Osteocyte (in vitro differentiated cells): ENCODE measurements around the gene SMAD3. TPM values are rescaled to one million over a fixed set of nuclear protein-coding genes. Genes with fewer than 3 reads are reported as not detected.
"Not testable (repeated sequence)": the region's sequence is repeated elsewhere in the genome, so short reads cannot be mapped to it uniquely, and the experiment has no call there.

Experiments
- DNase-seq: peaks from one replicate; pipeline ENCODE4 v3.0.0; 2021; ENCODE audit warnings: mixed read lengths; ENCODE audit not compliant: unreplicated experiment; ENCODE audit errors: extremely low spot score
- H3K27ac Mint-ChIP-seq: one replicate; pipeline ENCODE4 v1.8.0; 2021; ENCODE audit warnings: mild to moderate bottlenecking, mixed read lengths; ENCODE audit not compliant: unreplicated experiment
- H3K27me3 Mint-ChIP-seq: one replicate; pipeline ENCODE4 v1.8.0; 2021; ENCODE audit warnings: mixed read lengths; ENCODE audit not compliant: unreplicated experiment
- H3K36me3 Mint-ChIP-seq: one replicate; pipeline ENCODE4 v1.8.0; 2021; ENCODE audit warnings: mixed read lengths; ENCODE audit not compliant: unreplicated experiment
- H3K4me1 Mint-ChIP-seq: one replicate; pipeline ENCODE4 v1.8.0; 2021; ENCODE audit warnings: mixed read lengths; ENCODE audit not compliant: unreplicated experiment
- H3K4me3 Mint-ChIP-seq: one replicate; pipeline ENCODE4 v1.8.0; 2021; ENCODE audit warnings: mild to moderate bottlenecking, moderate library complexity, mixed read lengths; ENCODE audit not compliant: unreplicated experiment
- H3K9me3 Mint-ChIP-seq: one replicate; pipeline ENCODE4 v1.8.0; 2021; ENCODE audit warnings: mixed read lengths; ENCODE audit not compliant: unreplicated experiment
- total RNA-seq: library from RNA; stranded (reverse); gene quantifications from 2 replicates; pipeline ENCODE4 v1.2.1, GENCODE V29; 2021
- TF ChIP-seq, protein P1 (sequence below): fragments of 200-600 bp; sonication (generic); IDR thresholded peaks from 2 replicates; pipeline ENCODE4 v1.5.0; 2021; ENCODE audit warnings: antibody characterized with exemption, mild to moderate bottlenecking, moderate library complexity

The SMAD3 gene
- total RNA-seq, 1 donor from 2014 or later = 39.7 TPM

DNA sequence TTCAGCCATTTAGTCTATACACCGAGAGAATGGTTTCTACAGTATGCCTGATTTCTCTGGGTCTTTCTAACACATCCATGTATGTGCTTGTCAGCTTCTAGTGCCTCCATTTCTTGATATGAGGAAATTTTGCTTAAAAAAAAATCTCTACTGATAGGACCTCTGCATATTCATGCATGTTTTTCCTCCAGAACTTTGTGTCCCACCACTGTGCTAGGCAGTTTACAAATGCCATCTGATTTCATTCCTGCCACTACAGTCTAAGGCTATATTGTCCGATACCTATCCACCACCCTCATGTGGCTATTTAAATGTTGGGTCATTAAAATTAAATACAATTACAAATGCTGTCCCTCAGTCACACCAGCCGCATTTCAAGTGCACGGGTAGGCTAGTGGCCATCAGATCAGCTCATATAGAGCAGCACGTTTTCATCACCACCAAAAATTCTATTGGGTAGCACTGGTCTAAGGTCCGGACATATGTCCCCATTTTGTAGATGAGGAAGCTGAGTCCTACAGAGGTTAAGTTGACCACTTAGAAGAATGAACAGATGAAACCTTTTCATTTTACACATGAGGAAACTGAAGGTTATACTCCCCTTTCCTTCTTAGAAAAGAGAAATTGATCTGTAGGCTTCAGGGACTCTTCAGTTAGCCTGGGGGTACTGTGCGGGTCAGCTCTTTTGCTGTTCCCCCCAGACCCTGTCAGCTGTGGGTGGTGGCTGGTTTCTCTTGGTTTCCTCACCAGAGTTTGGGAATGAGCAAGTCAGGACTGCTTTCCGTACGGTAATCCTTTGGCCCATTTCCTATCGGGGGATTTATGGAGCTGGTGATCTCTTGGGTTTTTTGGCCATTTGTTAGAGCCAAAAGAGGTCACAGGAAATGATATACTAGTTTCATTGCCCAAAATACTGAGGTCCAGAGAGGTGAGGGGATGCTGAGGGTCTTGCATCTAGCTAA lies 56.5 kb downstream of the SMAD3 start:
- Mint-ChIP-seq H3K27me3 (no peaks in the 10 kb centered on the region), H3K36me3 (peaks cover 3% of the 10 kb centered on the region), H3K4me3 (no peak overlapping the region), H3K4me1 (peaks cover 78% of the 10 kb centered on the region), H3K9me3 (no peaks in the 10 kb centered on the region), H3K27ac (peak overlapping the region; percentile 93)
- no peak for DNase-seq
- TF ChIP-seq, protein P1, sequence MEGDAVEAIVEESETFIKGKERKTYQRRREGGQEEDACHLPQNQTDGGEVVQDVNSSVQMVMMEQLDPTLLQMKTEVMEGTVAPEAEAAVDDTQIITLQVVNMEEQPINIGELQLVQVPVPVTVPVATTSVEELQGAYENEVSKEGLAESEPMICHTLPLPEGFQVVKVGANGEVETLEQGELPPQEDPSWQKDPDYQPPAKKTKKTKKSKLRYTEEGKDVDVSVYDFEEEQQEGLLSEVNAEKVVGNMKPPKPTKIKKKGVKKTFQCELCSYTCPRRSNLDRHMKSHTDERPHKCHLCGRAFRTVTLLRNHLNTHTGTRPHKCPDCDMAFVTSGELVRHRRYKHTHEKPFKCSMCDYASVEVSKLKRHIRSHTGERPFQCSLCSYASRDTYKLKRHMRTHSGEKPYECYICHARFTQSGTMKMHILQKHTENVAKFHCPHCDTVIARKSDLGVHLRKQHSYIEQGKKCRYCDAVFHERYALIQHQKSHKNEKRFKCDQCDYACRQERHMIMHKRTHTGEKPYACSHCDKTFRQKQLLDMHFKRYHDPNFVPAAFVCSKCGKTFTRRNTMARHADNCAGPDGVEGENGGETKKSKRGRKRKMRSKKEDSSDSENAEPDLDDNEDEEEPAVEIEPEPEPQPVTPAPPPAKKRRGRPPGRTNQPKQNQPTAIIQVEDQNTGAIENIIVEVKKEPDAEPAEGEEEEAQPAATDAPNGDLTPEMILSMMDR = no peak

DNA sequence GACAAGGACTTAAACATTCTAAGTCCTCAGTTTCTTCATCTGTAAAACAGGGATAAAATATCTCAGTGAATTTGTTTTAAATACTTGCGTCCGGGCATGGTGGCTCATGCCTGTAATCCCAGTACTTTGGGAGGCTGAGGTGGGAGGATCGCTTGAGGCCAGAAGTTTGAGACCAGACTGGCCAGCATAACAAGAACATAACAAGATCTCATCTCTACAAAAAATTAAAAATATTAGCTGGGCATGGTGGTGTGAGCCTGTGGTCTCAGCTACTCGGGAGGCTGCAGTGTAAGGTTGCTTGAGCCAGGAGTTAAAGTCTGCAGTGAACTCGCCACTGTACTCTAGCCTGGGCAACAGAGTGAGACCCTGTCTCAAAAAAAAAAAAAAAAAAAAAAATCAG lies 57.4 kb downstream of the SMAD3 start:
- peaks cover 78% of the 10 kb centered on the region for H3K4me1 Mint-ChIP-seq
- DNase-seq, H3K27me3 Mint-ChIP-seq, H3K9me3 Mint-ChIP-seq, H3K4me3 Mint-ChIP-seq, H3K36me3 Mint-ChIP-seq, H3K27ac Mint-ChIP-seq: not testable (repeated sequence)

DNA sequence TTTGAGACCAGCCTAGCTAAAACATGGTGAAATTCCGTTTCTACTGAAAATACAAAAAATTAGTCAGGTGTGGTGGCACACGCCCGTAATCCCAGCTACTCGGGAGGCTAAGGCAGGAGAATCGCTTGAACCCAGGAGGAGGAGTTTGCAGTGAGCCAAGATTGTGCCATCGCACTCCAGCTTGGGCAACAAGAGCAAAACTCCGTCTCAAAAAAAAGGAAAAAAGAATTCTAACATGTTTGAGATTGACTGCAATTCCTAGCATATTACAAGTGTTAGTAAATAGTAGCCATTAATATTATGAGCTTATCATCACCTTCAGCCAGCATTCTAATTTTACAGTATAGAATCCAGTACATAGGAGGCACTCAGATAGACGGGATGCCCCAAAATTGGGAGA lies 57.9 kb downstream of the SMAD3 start:
- not testable (repeated sequence) for H3K27me3 Mint-ChIP-seq, H3K4me3 Mint-ChIP-seq, H3K36me3 Mint-ChIP-seq, H3K27ac Mint-ChIP-seq, DNase-seq, H3K9me3 Mint-ChIP-seq
- peaks cover 79% of the 10 kb centered on the region for H3K4me1 Mint-ChIP-seq

- H3K27ac Mint-ChIP-seq = peak overlapping the region; percentile 85
- H3K36me3 Mint-ChIP-seq = no peaks in the 10 kb centered on the region
- no peak for DNase-seq
- peaks cover 73% of the 10 kb centered on the region for H3K4me1 Mint-ChIP-seq
- no peaks in the 10 kb centered on the region for H3K9me3 Mint-ChIP-seq
- no peak overlapping the region for H3K4me3 Mint-ChIP-seq
- H3K27me3 Mint-ChIP-seq = no peaks in the 10 kb centered on the region
- TF ChIP-seq, protein P1 = no peak
Observed at GRCh38 chr15:67124111-67124510, 58.7 kb downstream of the SMAD3 start.

- H3K4me3 Mint-ChIP-seq = no peak overlapping the region
- H3K9me3 Mint-ChIP-seq = no peaks in the 10 kb centered on the region
- TF ChIP-seq, protein P1 = no peak
- H3K4me1 Mint-ChIP-seq = peaks cover 66% of the 10 kb centered on the region
- no peaks in the 10 kb centered on the region for H3K27me3 Mint-ChIP-seq
- DNase-seq = no peak
- H3K36me3 Mint-ChIP-seq = no peaks in the 10 kb centered on the region
- peak overlapping the region; percentile 85 for H3K27ac Mint-ChIP-seq
Observed at GRCh38 chr15:67124911-67125588, 59.6 kb downstream of the SMAD3 start.
